MM.1S (cell line): Measurements from ENCODE around the gene GTSE1.

Experiments used
- DNase-seq: peaks from one replicate; pipeline ENCODE4 v3.0.0-alpha.2; 2015
- H2AFZ ChIP-seq: fragments of 300-600 bp; sonication (generic); 2 replicates; pipeline ENCODE4 v1.6.0; 2016; ENCODE audit warnings: antibody characterized with exemption, low read length
- H3F3A ChIP-seq: fragments of 300-600 bp; sonication (generic); 2 replicates; pipeline ENCODE4 v1.6.1; 2016; ENCODE audit warnings: mild to moderate bottlenecking, antibody characterized with exemption, low read length, moderate library complexity, mixed read lengths; ENCODE audit not compliant: insufficient read depth
- H3K27ac ChIP-seq: fragments of 300-600 bp; sonication (generic); 2 replicates; pipeline ENCODE4 v1.5.1; 2016; ENCODE audit warnings: mild to moderate bottlenecking, low read length
- H3K27me3 ChIP-seq: fragments of 300-600 bp; sonication (generic); replicated peaks from 2 replicates; pipeline ENCODE4 v1.6.0; 2016; ENCODE audit warnings: low read length; ENCODE audit not compliant: insufficient read depth
- H3K36me3 ChIP-seq: fragments of 300-600 bp; sonication (generic); replicated peaks from 2 replicates; pipeline ENCODE4 v1.6.1; 2016; ENCODE audit warnings: mild to moderate bottlenecking, low read length, mixed read lengths; ENCODE audit not compliant: insufficient read depth
- H3K4me1 ChIP-seq: fragments of 300-600 bp; sonication (generic); 2 replicates; pipeline ENCODE4 v1.6.1; 2016; ENCODE audit warnings: low read length, mixed read lengths
- H3K4me2 ChIP-seq: fragments of 300-600 bp; sonication (generic); 2 replicates; pipeline ENCODE4 v1.6.0; 2016; ENCODE audit warnings: low read depth, low read length
- H3K4me3 ChIP-seq: fragments of 300-600 bp; sonication (generic); 2 replicates; pipeline ENCODE4 v1.5.1; 2016; ENCODE audit warnings: low read length, mixed read lengths
- H3K79me2 ChIP-seq: fragments of 300-600 bp; sonication (generic); 2 replicates; pipeline ENCODE4 v1.6.1; 2016; ENCODE audit warnings: mixed run types, low read length, mixed read lengths
- H3K9ac ChIP-seq: fragments of 300-600 bp; sonication (generic); 2 replicates; pipeline ENCODE4 v1.6.1; 2016; ENCODE audit warnings: low read length, mixed read lengths
- H3K9me2 ChIP-seq: fragments of 300-600 bp; sonication (generic); replicated peaks from 2 replicates; pipeline ENCODE4 v1.6.1; 2016; ENCODE audit warnings: mild to moderate bottlenecking, low read length, mixed read lengths; ENCODE audit not compliant: insufficient read depth
- H3K9me3 ChIP-seq: fragments of 300-600 bp; sonication (generic); replicated peaks from 2 replicates; pipeline ENCODE4 v1.6.1; 2016; ENCODE audit warnings: mild to moderate bottlenecking, low read length, mixed read lengths; ENCODE audit not compliant: insufficient read depth
- H4K20me1 ChIP-seq: fragments of 300-600 bp; sonication (generic); 2 replicates; pipeline ENCODE4 v1.6.1; 2016; ENCODE audit warnings: mild to moderate bottlenecking, low read length, moderate library complexity, mixed read lengths; ENCODE audit not compliant: insufficient read depth
- EZH2 ChIP-seq: fragments of 300-600 bp; sonication (generic); optimal IDR thresholded peaks from 2 replicates; pipeline ENCODE3; 2017; ENCODE audit warnings: low read depth, mild to moderate bottlenecking, antibody characterized with exemption, low read length, mixed read lengths
- EZH2phosphoT487 ChIP-seq: fragments of 300-600 bp; sonication (generic); IDR thresholded peaks from 2 replicates; pipeline ENCODE4 v1.6.1; 2018; ENCODE audit warnings: antibody characterized with exemption, low read length
- TF ChIP-seq, protein P1 (sequence below): fragments of 300-600 bp; sonication (generic); IDR thresholded peaks from 2 replicates; pipeline ENCODE4 v1.5.1; 2016; ENCODE audit warnings: antibody characterized with exemption, low read length, mixed read lengths

GTSE1 gene

DNA sequence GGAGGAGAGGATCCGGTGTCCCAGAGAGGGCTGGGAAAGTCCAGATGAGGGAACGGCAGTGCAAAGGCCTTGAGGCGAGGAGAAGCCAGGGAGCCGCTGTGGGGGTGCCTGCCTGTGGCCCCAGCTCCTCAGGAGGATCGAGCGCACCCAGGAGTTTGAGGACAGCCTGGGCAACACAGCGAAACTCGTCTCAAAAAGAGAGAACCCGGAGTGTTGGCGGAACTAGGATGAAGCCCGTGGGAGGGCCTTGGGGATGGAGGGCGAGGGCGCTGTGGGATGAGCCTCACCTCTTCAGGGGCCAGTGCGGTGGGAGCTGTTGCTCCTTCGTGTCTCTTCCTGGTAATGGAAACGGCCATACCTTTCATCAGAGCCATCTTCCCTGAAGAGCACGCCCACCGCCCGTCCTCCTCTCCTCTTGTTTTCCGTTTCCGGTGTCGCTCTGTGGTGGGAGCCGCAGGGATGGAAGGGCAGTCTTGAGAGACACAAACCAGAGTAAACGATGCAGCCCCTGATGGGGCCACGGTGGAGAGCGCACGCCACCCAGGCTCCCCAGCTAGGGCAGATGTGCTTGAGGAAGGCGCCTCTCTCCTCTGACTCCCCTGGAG is 54.6 kb downstream of the GTSE1 start:
- H3K9me3 ChIP-seq: no peaks in the 10 kb centered on the region
- peaks cover 12% of the 10 kb centered on the region for H3K36me3 ChIP-seq
- no peak overlapping the region for H2AFZ ChIP-seq
- no peak overlapping the region for H3K27ac ChIP-seq
- DNase-seq: no peak
- TF ChIP-seq EZH2 (no peak), EZH2phosphoT487 (no peak)
- TF ChIP-seq, protein P1, sequence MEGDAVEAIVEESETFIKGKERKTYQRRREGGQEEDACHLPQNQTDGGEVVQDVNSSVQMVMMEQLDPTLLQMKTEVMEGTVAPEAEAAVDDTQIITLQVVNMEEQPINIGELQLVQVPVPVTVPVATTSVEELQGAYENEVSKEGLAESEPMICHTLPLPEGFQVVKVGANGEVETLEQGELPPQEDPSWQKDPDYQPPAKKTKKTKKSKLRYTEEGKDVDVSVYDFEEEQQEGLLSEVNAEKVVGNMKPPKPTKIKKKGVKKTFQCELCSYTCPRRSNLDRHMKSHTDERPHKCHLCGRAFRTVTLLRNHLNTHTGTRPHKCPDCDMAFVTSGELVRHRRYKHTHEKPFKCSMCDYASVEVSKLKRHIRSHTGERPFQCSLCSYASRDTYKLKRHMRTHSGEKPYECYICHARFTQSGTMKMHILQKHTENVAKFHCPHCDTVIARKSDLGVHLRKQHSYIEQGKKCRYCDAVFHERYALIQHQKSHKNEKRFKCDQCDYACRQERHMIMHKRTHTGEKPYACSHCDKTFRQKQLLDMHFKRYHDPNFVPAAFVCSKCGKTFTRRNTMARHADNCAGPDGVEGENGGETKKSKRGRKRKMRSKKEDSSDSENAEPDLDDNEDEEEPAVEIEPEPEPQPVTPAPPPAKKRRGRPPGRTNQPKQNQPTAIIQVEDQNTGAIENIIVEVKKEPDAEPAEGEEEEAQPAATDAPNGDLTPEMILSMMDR: no peak
- no peak overlapping the region for H3K9ac ChIP-seq
- no peaks in the 10 kb centered on the region for H3K4me1 ChIP-seq
- H3K4me3 ChIP-seq: no peak overlapping the region
- no peaks in the 10 kb centered on the region for H3F3A ChIP-seq
- no peak overlapping the region for H3K4me2 ChIP-seq
- H4K20me1 ChIP-seq: no peaks in the 10 kb centered on the region; the same call in 1 of the 2 replicates
- H3K27me3 ChIP-seq: no peaks in the 10 kb centered on the region
- H3K79me2 ChIP-seq: peaks cover 17% of the 10 kb centered on the region
- no peaks in the 10 kb centered on the region for H3K9me2 ChIP-seq

DNA sequence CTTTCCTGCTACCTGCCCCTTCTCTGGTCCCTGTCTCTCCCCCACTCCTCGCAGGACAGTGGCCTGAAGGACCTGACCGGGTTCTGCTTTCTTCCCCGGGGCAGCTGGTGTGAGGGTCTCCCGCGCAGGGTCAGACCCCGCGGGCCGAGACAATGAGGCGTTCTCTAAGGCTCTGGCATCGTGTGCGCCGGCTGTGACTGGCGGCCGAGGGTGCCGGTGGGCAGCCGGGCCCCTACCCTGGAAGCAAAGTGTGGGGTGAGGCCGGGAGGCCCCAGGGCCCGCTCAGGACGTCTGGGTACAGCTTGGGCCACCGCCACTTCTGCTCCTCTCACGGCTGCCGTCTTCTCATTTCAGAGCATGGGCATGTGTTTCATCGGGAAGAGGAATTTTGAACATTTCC is 55.1 kb downstream of the GTSE1 start:
- H3K27me3 ChIP-seq: no peaks in the 10 kb centered on the region
- TF ChIP-seq, protein P1: no peak
- TF ChIP-seq EZH2: no peak
- TF ChIP-seq EZH2phosphoT487: no peak
- H3K4me1 ChIP-seq: no peaks in the 10 kb centered on the region
- no peak overlapping the region for H3K4me2 ChIP-seq
- H4K20me1 ChIP-seq: no peaks in the 10 kb centered on the region; the same call in 1 of the 2 replicates
- no peak overlapping the region for H2AFZ ChIP-seq
- H3K36me3 ChIP-seq: peaks cover 7% of the 10 kb centered on the region
- DNase-seq: no peak
- H3K9me3 ChIP-seq: no peaks in the 10 kb centered on the region
- no peak overlapping the region for H3K27ac ChIP-seq
- H3K4me3 ChIP-seq: no peak overlapping the region
- H3K79me2 ChIP-seq: peaks cover 12% of the 10 kb centered on the region
- H3K9ac ChIP-seq: no peak overlapping the region
- H3K9me2 ChIP-seq: no peaks in the 10 kb centered on the region
- H3F3A ChIP-seq: no peaks in the 10 kb centered on the region

DNA sequence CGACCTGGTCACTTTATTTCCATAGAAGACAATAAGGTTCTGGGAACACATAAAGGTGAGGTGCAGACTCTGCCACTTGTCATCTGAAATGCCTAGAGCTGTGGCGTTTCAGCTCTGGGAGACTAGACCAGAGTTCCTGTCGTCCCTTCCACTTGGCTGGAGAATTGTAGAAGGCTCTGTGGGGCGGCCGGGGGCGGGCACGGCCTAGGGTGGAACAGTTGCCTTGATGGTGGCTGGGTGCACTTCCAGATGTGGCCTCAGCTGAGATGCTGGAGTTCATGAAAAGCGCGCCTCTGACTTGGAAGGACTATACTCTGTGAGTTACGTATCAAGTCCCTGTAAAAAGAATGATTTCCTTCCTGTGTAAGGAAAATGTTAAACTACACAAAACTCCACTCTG is 55.6 kb downstream of the GTSE1 start:
- H3K79me2 ChIP-seq: peaks cover 9% of the 10 kb centered on the region; the same call in 1 of the 2 replicates
- no peak overlapping the region for H3K9ac ChIP-seq
- peaks cover 4% of the 10 kb centered on the region; the same call in 1 of the 2 replicates for H3K36me3 ChIP-seq
- H3K4me3 ChIP-seq: no peak overlapping the region
- H3K27me3 ChIP-seq: no peaks in the 10 kb centered on the region
- H3K27ac ChIP-seq: no peak overlapping the region
- H2AFZ ChIP-seq: no peak overlapping the region
- no peaks in the 10 kb centered on the region for H3K9me3 ChIP-seq
- no peaks in the 10 kb centered on the region for H3F3A ChIP-seq
- DNase-seq: no peak
- TF ChIP-seq, protein P1: no peak
- TF ChIP-seq EZH2: no peak
- H3K4me1 ChIP-seq: no peaks in the 10 kb centered on the region
- no peaks in the 10 kb centered on the region; the same call in 1 of the 2 replicates for H4K20me1 ChIP-seq
- no peak overlapping the region for H3K4me2 ChIP-seq
- no peaks in the 10 kb centered on the region for H3K9me2 ChIP-seq
